ENCODE measurements around the gene CAPZA1. TPM values are rescaled to one million over a fixed set of nuclear protein-coding genes. Genes with fewer than 3 reads are reported as not detected.

The CAPZA1 gene
- total RNA-seq, 1 donor from 2014 or later, result 143 TPM

- Histone ChIP-seq H3K27ac (no peak overlapping the region), H3K4me1 (peaks cover 24% of the 10 kb centered on the region), H3K9me3 (no peaks in the 10 kb centered on the region), H3K27me3 (ENCODE audit: low read depth) (no peaks in the 10 kb centered on the region), H3K4me3 (peak overlapping the region; percentile 66), H3K36me3 (no peaks in the 10 kb centered on the region)
- intact Hi-C loops (cut with DNase I), result no loop called here
- DNase-seq (no peak), ATAC-seq (no peak)
- TF ChIP-seq CTCF (IDR thresholded peaks at IDR 0.05), result no peak
These were observed 94.1 kb downstream of the CAPZA1 start for GRCh38 chr1:112713466-112714312.

- Histone ChIP-seq H3K4me3 (peak overlapping the region; percentile 66), H3K4me1 (peaks cover 27% of the 10 kb centered on the region), H3K27ac (no peak overlapping the region), H3K36me3 (no peaks in the 10 kb centered on the region), H3K9me3 (no peaks in the 10 kb centered on the region), H3K27me3 (ENCODE audit: low read depth) (no peaks in the 10 kb centered on the region)
- ATAC-seq, result peak; percentile 2 to 5
- intact Hi-C loops (cut with DNase I), result loop anchor here (5.0 kb wide), 1 partner anchor 88 kb away; no protein-coding TSS in a partner anchor
- no peak for TF ChIP-seq CTCF (IDR thresholded peaks at IDR 0.05)
- DNase-seq, result no peak
These were observed 95.0 kb downstream of the CAPZA1 start for GRCh38 chr1:112714313-112715263.

DNA sequence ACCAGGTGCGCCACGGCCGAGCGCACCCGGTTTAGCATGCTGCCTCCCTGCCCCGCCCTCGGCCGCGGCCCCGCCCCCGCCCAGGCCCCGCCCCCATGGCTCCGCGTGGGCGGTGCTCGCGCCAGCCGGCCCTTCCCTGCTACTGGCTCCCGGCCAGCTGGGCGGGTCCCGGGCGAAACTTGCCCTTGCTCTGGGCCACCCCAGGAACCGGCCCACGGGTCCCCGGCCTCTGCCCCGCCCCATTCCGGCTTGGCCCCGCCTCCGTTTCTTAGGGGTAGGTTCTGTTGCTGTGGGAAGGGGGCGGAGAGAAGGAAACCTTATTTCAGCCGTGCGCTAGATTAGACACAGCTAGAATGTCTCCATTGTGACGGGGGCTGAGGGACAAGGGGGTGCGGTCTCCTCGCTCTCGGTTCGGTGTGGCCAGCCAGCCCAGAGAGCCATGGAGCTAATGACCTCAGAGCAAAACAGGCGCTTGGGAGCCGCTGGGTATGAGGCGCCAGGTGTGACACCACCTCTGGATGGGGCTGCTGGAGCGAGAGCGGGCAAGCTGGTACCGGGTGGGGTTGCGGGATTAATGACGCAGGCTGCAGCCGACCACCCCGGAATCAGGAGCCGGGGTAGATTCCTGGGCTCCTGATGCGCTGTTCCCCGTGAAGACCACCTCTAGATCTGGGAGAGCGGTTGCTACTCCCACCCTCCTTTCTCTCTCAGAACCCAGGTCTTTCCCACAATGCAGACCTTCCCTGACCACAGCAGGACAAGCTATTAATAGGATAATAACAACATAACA, 95.8 kb downstream of the CAPZA1 start, which contains the start of gene PPM1J:
Gene PPM1J (minus strand): TSS at position 69 of the 790 bp plus-strand sequence. CDS start 31 bp downstream, at position 38.
- H3K27ac ChIP-seq, result peak within 1 kb of the TSS; percentile 44
- no peaks in the 10 kb centered on the region for H3K36me3 ChIP-seq
- ATAC-seq (peak; percentile 93 to 94), DNase-seq (peak; percentile 99)
- intact Hi-C loops (cut with DNase I), result loop anchor here (5.0 kb wide), 1 partner anchor 87 kb away; no protein-coding TSS in a partner anchor
- TF ChIP-seq CTCF (IDR thresholded peaks at IDR 0.05), result no peak
- H3K27me3 ChIP-seq (ENCODE audit: low read depth), result no peaks in the 10 kb centered on the region
- no peaks in the 10 kb centered on the region for H3K9me3 ChIP-seq
- H3K4me3 ChIP-seq, result peak within 1 kb of the TSS; percentile 66
- peaks cover 27% of the 10 kb centered on the region for H3K4me1 ChIP-seq

- ATAC-seq (peak; percentile 85 to 86), DNase-seq (peak; percentile 85)
- H3K4me1 ChIP-seq, result peaks cover 27% of the 10 kb centered on the region
- intact Hi-C loops (cut with DNase I), result loop anchor here (5.0 kb wide), 1 partner anchor 86 kb away; no protein-coding TSS in a partner anchor
- H3K27me3 ChIP-seq (ENCODE audit: low read depth), result no peaks in the 10 kb centered on the region
- no peaks in the 10 kb centered on the region for H3K9me3 ChIP-seq
- peak overlapping the region; percentile 44 for H3K27ac ChIP-seq
- peak; percentile 96 for TF ChIP-seq CTCF (IDR thresholded peaks at IDR 0.05)
- H3K4me3 ChIP-seq, result peak overlapping the region; percentile 66
- no peaks in the 10 kb centered on the region for H3K36me3 ChIP-seq
These were observed 96.6 kb downstream of the CAPZA1 start for GRCh38 chr1:112716133-112716720.
